B cell (primary cell): ENCODE data around the gene TMEM164.

Experiments
- CTCF ChIP-seq: fragments of 200-600 bp; IDR thresholded peaks from one replicate; pipeline ENCODE4 v1.8.0; 2022; ENCODE audit warnings: antibody characterized with exemption, mild to moderate bottlenecking
- EZH2 ChIP-seq: IDR thresholded peaks from 2 replicates; pipeline ENCODE4 v1.6.1; 2012; ENCODE audit warnings: borderline replicate concordance, low read depth, mild to moderate bottlenecking, moderate library complexity, low read length; ENCODE audit not compliant: insufficient read depth, poor library complexity, severe bottlenecking

GRCh38 chrX:110125446-110126162, 122.7 kb downstream of the TMEM164 start:
- TF ChIP-seq EZH2 (no peak), CTCF (no peak)
